ENCODE measurements around the gene HSPG2.
"Not testable (repeated sequence)": the region's sequence is repeated elsewhere in the genome, so short reads cannot be mapped to it uniquely, and the experiment has no call there.

HSPG2 gene

GRCh38 chr1:21823980-21824702 is 113.0 kb downstream of the HSPG2 start:
- DNase-seq (ENCODE audit: low read depth): no peak

- no peak for DNase-seq (ENCODE audit: low read depth)
These were observed 113.7 kb downstream of the HSPG2 start for GRCh38 chr1:21823206-21823979.

- no peak for DNase-seq (ENCODE audit: low read depth)
These were observed 114.8 kb downstream of the HSPG2 start for GRCh38 chr1:21822349-21822748.

GRCh38 chr1:21821385-21822019 is 115.6 kb downstream of the HSPG2 start:
- no peak for DNase-seq (ENCODE audit: low read depth)

DNA sequence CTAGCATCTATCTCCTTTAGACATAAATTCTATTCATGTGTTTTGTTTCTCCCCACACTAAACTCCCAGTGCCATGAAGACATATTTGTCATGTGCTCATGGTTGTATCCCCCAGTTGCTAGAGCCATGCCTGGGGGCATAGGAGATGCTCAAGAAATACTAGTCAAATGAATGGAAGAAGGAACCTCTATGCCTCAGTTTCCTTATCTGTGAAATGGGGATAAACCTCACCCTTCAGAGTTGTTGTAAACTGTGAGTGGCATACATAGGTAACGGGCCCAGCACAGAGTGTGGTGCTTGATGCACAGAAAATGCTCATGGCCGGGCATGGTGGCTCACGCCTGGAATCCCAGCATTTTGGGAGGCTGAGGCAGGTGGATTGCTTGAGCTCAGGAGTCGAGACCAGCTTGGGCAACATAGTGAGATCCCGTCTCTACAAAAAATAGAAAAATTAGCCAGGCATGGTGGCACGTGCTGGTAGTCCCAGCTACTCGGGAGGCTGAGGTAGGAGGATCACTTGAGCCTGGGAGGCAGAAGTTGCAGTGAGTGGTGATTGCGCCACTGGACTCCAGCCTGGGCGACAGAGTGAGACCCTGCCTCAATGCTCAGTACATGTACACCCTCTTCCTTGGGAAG is 116.4 kb downstream of the HSPG2 start:
- no peak for DNase-seq (ENCODE audit: low read depth)

- no peak for DNase-seq (ENCODE audit: low read depth)
These were observed 118.5 kb downstream of the HSPG2 start for GRCh38 chr1:21818656-21819055.

- peak; percentile 26 for DNase-seq (ENCODE audit: low read depth)
These were observed 120.4 kb downstream of the HSPG2 start for GRCh38 chr1:21816602-21817302.

DNA sequence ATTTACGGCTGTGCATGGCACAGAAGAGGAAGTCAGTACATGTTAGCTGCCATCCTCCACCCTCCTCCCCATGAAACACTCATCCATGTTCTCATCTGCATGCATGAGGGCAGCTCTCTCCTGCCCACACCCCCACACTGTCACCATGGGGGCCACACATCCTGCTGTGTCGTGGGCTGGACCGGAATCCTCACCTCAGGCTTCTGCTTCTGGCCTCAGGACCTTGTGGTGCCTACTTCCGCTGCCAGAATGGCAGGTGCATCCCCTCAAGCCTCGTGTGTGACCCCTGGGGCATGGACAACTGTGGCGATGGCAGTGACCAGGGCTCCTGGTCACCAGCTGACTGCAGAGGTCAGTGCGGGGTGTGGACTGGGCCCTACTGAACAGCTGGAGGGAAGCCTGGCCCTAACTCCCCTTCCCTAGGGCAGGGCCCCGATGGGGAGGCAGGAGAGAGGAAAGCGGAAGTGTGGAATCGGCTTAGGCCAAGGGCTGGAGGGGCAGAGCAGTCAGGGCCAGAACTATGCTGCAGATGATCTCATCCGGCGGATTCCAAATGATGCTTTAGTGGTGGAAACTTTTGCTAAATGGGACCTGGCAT is 121.3 kb downstream of the HSPG2 start:
- DNase-seq (ENCODE audit: low read depth): no peak

DNA sequence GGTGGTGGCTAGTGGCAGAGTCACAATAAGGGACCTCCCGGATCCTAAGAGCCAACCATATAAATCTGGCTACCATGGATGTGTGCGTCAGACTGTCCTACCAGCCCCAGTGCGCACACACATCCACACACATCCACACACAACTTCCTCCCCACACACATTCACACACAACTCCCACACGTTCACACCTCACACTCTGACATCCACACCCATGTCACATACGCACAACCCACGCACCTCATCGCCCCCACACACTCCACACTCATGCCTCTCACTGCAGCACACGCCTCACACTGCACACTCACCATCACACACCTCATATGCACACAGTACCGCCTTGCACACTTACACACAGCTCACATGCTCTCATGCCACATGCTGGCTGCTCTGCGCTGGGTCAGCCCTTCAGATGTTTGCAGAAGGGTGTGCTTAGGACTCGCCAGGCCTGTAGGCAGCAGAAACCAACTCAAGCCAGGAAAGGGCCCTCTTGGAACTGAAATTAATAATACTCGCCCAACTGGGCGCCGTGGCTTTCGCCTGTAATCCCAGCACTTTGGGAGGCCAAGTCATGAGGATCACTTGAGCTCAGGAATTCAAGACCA is 122.0 kb downstream of the HSPG2 start:
- no peak for DNase-seq (ENCODE audit: low read depth)

DNA sequence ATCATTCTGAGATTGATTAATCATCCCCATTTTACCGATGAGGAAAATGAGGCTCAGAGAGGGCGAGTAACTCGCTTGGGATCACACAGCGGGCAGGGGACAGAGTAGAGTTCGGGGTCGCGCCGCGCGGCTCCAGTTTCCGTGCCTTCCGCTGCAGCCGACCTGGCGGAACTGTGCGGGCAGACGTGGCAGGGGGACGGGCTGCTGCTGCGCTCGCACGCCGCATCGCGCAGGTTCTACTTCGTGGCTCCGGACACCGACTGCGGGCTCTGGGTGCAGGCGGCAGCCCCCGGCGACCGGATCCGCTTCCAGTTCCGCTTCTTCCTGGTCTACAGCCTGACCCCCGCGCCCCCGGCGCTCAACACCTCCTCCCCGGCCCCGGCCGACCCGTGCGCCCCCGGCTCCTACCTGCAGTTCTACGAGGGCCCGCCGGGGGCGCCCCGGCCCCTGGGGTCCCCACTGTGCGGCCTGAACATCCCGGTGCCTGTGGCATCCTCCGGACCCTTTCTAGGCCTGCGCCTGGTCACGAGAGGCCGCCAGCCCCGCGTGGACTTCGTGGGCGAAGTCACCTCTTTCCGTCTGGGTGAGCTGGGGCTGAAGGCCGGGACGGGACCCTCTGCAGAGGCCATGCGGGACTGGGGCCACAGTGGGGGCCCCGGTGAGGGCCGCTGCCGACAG is 122.7 kb downstream of the HSPG2 start:
- no peak for DNase-seq (ENCODE audit: low read depth)

DNA sequence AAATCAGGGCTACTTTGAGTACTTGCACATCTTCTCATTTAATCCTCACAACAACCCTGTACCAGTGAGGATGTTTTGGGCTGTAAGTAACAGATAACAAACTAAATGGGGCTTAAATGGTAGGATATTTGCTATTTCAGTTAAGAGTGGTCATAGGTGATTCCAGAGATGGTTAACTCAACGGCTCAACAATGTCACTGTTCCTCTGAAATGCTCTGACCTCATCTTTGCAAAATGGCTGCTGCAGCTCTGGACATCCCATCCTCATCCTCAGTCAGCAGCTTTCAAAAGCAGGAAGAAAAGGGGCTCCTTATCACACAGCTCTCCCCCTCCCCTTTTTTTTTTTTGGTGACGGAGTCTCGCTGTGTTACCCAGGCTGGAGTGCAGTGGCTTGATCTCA is 123.6 kb downstream of the HSPG2 start:
- DNase-seq (ENCODE audit: low read depth): no peak

GRCh38 chr1:21811875-21812305 is 125.2 kb downstream of the HSPG2 start, which contains the start of gene LDLRAD2:
LDLRAD2 (plus strand) TSS chr1:21812265; CDS start chr1:21812452, 187 bp downstream.
- peak; percentile 16 for DNase-seq (ENCODE audit: low read depth)

GRCh38 chr1:21804536-21804935 is 132.6 kb downstream of the HSPG2 start:
- no peak for DNase-seq (ENCODE audit: low read depth)

DNA sequence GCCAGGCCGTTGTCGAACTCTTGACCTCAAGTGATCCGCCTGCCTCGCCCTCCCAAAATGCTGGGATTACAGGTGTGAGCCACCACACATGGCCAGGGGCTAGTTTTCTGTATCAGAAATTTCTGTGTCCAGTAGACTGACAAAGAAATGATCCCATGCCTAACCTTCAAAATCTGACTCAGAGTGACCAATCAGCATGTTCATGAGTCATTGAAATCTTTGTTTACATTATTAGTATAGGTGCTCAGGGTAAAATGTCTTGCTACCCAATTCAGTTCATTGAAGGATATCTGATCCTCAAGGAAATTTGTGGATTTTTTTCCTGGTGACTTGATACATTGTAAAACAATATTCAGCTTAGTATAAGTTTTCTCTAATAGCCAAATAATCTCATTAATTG is 136.0 kb downstream of the HSPG2 start:
- DNase-seq (ENCODE audit: low read depth): no peak

- no peak for DNase-seq (ENCODE audit: low read depth)
These were observed 137.4 kb downstream of the HSPG2 start for GRCh38 chr1:21799730-21800129.

DNA sequence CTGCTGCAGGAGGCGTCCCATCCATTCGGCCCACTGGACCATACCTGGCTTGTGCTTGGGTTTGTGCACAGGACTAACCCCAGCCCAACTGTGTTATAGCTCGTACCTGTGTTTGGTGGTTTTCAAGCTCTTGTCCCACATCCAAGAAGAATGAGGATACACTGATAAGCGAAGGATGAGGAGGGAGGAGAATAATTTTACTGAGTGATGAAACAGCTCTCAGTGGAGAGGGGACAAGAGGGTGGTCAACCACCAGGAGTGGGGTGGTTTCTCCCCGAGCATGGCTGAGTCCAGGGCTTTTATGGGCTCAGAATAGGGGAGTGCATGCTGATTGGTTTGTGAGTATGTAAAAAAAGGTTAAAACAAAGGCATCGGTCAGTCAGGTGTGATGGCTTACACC is 142.0 kb downstream of the HSPG2 start:
- DNase-seq (ENCODE audit: low read depth): no peak

GRCh38 chr1:21794656-21795055 is 142.5 kb downstream of the HSPG2 start:
- DNase-seq (ENCODE audit: low read depth): no peak

- no peak for DNase-seq (ENCODE audit: low read depth)
These were observed 144.0 kb downstream of the HSPG2 start for GRCh38 chr1:21793104-21793503.

DNA sequence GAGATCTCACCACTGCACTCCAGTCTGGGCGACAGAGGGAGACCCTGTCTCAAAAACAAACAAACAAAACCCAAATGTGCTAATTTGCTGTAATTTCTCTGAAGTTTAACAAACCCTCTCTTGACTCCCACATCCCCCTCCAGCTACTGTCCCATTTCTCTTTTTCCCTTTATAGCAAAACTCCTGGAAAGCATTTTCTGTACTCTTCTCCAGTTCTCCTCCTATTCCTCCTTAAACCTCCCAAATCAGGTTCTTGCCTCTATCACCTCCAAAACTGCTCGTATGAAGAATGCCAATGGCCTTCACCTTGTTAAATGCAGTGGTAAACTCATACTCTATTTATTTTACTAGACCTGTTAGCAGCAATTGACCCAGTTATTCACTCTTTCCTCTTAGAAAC is 150.5 kb downstream of the HSPG2 start:
- no peak for DNase-seq (ENCODE audit: low read depth)

GRCh38 chr1:21785764-21786163 is 151.3 kb downstream of the HSPG2 start:
- not testable (repeated sequence) for DNase-seq (ENCODE audit: low read depth)

Measured in fibroblast of the conjunctiva (primary cell).